Neural cell (in vitro differentiated cells): ENCODE data around the gene DLL1.

Experiments
- EP300 ChIP-seq: fragments of 450-650 bp; conservative IDR thresholded peaks from 2 replicates; pipeline ENCODE4 v1.6.1; 2014; ENCODE audit warnings: antibody characterized with exemption, mild to moderate bottlenecking, moderate library complexity; ENCODE audit not compliant: poor library complexity, severe bottlenecking
- EZH2 ChIP-seq: fragments of 200-600, 300-800 bp; shearing (Covaris generic), sonication (generic); IDR thresholded peaks from 2 replicates; pipeline ENCODE4 v1.6.1; 2014; ENCODE audit warnings: antibody characterized with exemption, low read length, borderline replicate concordance, mild to moderate bottlenecking; ENCODE audit not compliant: insufficient read depth, poor library complexity, severe bottlenecking
- MXI1 ChIP-seq: fragments of 450-650 bp; conservative IDR thresholded peaks from 2 replicates; pipeline ENCODE4 v1.6.1; 2014; ENCODE audit warnings: antibody characterized with exemption, mild to moderate bottlenecking; ENCODE audit not compliant: poor library complexity, severe bottlenecking
- POLR2AphosphoS5 ChIP-seq: IDR thresholded peaks from 2 replicates; pipeline ENCODE4 v1.6.1; 2012
- RAD21 ChIP-seq: fragments of 450-650 bp; conservative IDR thresholded peaks from 2 replicates; pipeline ENCODE4 v1.6.1; 2014; ENCODE audit warnings: antibody characterized with exemption, mild to moderate bottlenecking, moderate library complexity
- REST ChIP-seq: IDR thresholded peaks from 2 replicates; pipeline ENCODE4 v1.6.1; 2012; ENCODE audit warnings: borderline replicate concordance
- SMC3 ChIP-seq: fragments of 450-650 bp; conservative IDR thresholded peaks from 2 replicates; pipeline ENCODE4 v1.6.1; 2014; ENCODE audit warnings: antibody characterized with exemption, mild to moderate bottlenecking, moderate library complexity; ENCODE audit not compliant: poor library complexity
- TAF1 ChIP-seq: IDR thresholded peaks from 2 replicates; pipeline ENCODE4 v1.6.1; 2012; ENCODE audit warnings: low read depth
- TF ChIP-seq, protein P1 (sequence below): fragments of 450-650 bp; IDR thresholded peaks from 2 replicates; pipeline ENCODE4 v1.5.1; 2014; ENCODE audit warnings: antibody characterized with exemption, mild to moderate bottlenecking, moderate library complexity; ENCODE audit not compliant: poor library complexity, severe bottlenecking

- TF ChIP-seq, protein P1, sequence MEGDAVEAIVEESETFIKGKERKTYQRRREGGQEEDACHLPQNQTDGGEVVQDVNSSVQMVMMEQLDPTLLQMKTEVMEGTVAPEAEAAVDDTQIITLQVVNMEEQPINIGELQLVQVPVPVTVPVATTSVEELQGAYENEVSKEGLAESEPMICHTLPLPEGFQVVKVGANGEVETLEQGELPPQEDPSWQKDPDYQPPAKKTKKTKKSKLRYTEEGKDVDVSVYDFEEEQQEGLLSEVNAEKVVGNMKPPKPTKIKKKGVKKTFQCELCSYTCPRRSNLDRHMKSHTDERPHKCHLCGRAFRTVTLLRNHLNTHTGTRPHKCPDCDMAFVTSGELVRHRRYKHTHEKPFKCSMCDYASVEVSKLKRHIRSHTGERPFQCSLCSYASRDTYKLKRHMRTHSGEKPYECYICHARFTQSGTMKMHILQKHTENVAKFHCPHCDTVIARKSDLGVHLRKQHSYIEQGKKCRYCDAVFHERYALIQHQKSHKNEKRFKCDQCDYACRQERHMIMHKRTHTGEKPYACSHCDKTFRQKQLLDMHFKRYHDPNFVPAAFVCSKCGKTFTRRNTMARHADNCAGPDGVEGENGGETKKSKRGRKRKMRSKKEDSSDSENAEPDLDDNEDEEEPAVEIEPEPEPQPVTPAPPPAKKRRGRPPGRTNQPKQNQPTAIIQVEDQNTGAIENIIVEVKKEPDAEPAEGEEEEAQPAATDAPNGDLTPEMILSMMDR = no peak
- TF ChIP-seq EZH2 (no peak), POLR2AphosphoS5 (no peak), EP300 (no peak), REST (no peak), RAD21 (no peak), TAF1 (no peak), SMC3 (no peak), MXI1 (no peak)
These were observed 10.3 kb upstream of the DLL1 start for GRCh38 chr6:170301184-170301583.
